ENCODE measurements around the gene FAP. TPM values are rescaled to one million over a fixed set of nuclear protein-coding genes. Genes with fewer than 3 reads are reported as not detected.

The FAP gene, protein sequence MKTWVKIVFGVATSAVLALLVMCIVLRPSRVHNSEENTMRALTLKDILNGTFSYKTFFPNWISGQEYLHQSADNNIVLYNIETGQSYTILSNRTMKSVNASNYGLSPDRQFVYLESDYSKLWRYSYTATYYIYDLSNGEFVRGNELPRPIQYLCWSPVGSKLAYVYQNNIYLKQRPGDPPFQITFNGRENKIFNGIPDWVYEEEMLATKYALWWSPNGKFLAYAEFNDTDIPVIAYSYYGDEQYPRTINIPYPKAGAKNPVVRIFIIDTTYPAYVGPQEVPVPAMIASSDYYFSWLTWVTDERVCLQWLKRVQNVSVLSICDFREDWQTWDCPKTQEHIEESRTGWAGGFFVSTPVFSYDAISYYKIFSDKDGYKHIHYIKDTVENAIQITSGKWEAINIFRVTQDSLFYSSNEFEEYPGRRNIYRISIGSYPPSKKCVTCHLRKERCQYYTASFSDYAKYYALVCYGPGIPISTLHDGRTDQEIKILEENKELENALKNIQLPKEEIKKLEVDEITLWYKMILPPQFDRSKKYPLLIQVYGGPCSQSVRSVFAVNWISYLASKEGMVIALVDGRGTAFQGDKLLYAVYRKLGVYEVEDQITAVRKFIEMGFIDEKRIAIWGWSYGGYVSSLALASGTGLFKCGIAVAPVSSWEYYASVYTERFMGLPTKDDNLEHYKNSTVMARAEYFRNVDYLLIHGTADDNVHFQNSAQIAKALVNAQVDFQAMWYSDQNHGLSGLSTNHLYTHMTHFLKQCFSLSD
- total RNA-seq: 9.7 and 12.1 TPM in 2 replicates

DNA sequence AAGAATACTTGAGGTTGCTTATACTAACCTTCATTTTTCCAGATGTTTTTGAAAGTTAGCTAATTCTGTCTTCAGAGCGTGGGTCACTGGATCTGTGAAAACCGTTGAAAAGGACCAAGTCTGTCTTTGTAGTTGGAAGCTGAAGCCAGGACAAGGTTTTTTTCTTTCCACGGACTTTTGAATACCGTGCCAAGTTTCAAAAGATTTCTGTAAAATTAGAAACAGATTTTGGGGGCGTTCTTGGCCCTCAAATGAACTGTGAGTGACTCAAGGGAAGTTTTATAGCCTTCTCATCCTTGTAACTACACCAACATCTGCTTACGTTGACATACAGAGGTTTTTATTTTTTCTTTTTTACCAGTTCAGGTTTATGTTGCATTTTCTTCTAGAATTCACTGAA, at the start of gene FAP:
Gene FAP (minus strand): TSS at position 152 of the 400 bp plus-strand sequence. CDS start 118 bp downstream, at position 34.

DNA sequence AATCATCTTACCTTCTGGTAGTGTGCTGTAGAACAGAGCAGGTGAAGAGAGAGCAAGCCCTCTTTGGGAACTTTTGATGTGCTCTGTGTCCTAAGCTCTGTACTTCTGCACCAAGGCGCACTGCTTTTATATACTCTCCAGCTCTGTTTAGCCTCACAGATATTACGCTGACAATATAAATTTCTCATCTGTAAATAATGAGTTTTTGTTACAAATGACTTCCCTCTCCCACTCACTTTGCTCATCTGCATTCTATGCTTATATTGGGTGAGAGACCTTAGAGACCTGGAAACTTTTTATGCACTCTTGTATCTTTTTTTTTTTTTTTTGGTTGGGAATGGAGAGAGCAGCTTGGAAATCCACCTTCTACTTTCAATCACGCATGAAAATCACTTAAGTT, 91.1 kb downstream of the FAP start, which contains the start of gene GCG:
Gene GCG (minus strand): TSS at position 101 of the 400 bp plus-strand sequence. CDS start 3,069 bp downstream, outside the sequence.

Other genes with a start within 250 kb of the FAP start
- 16.4 and 26.9 TPM in 2 replicates for gene DPP4, start 169.2 kb downstream of the FAP start, total RNA-seq
- gene GCG, start 91.2 kb downstream of the FAP start, total RNA-seq: not detected in 2 replicates
- gene IFIH1, start 75.2 kb upstream of the FAP start, total RNA-seq: 8.4 and 23.6 TPM in 2 replicates
- 9.6 and 12.0 TPM in 2 replicates for gene GCA, start 100.7 kb upstream of the FAP start, total RNA-seq